GM12878 (cell line): Measurements from ENCODE around the gene HECTD4. TPM values are rescaled to one million over a fixed set of nuclear protein-coding genes. Genes with fewer than 3 reads are reported as not detected.
A peak's percentile ranks its signal among the peaks of the same experiment; 100 is the strongest.

Experiments used
- BHLHE40 ChIP-seq, 2 experiments: fragments of 450-650 bp in 1 of 2; IDR thresholded peaks; 2 replicates each; pipeline ENCODE4 v1.6.1; 2011 to 2017; ENCODE audit warnings: low read depth in 2 of 2, borderline replicate concordance in 1 of 2, improper control_type of control experiment in 1 of 2, low read length in 1 of 2, mild to moderate bottlenecking in 1 of 2
- CHD2 ChIP-seq: IDR thresholded peaks from 2 replicates; pipeline ENCODE4 v1.6.1; 2011; ENCODE audit warnings: low read depth, low read length, improper control_type of control experiment, borderline replicate concordance
- CHD4 ChIP-seq: fragments of 200-600 bp; sonication (generic); IDR thresholded peaks from 2 replicates; pipeline ENCODE4 v1.6.1; 2016; ENCODE audit warnings: mild to moderate bottlenecking
- EED ChIP-seq: sonication (generic); IDR thresholded peaks from 2 replicates; pipeline ENCODE4 v1.6.1; 2016; ENCODE audit warnings: antibody characterized with exemption, low read depth
- HCFC1 ChIP-seq: fragments of 150-350 bp; IDR thresholded peaks from 2 replicates; pipeline ENCODE4 v1.6.1; 2014; ENCODE audit warnings: low read length
- KAT2A ChIP-seq: conservative IDR thresholded peaks from 2 replicates; pipeline ENCODE4 v1.6.1; 2011; ENCODE audit warnings: low read depth, low read length; ENCODE audit not compliant: control insufficient read depth
- NKRF ChIP-seq: fragments of 450-650 bp; conservative IDR thresholded peaks from 2 replicates; pipeline ENCODE4 v1.6.1; 2017; ENCODE audit warnings: mild to moderate bottlenecking, moderate library complexity
- RCOR1 ChIP-seq: conservative IDR thresholded peaks from 2 replicates; pipeline ENCODE4 v1.6.1; 2012; ENCODE audit warnings: low read depth, low read length, improper control_type of control experiment
- RUNX3 ChIP-seq: IDR thresholded peaks from 2 replicates; pipeline ENCODE4 v1.6.1; 2012; ENCODE audit warnings: low read length, inconsistent platforms
- SPI1 ChIP-seq: IDR thresholded peaks from 2 replicates; pipeline ENCODE4 v1.6.1; 2011; ENCODE audit warnings: low read depth, mild to moderate bottlenecking, low read length, moderate library complexity, borderline replicate concordance; ENCODE audit not compliant: insufficient read depth
- ZNF207 ChIP-seq: fragments of 450-650 bp; IDR thresholded peaks from 2 replicates; pipeline ENCODE4 v1.6.1; 2014; ENCODE audit warnings: antibody characterized with exemption, mild to moderate bottlenecking, borderline replicate concordance
- polyA plus RNA-seq, 11 experiments: library from polyadenylated mRNA; depleted of rRNA in 4 of 11; unstranded in 6 of 11; stranded (reverse) in 5 of 11; fragments of >200 nt; fragmentation: Nextera tagmentation in 4 of 11; fragmentation: Illumina TruSeq in 1 of 11; extraction: Ambion mirVana in 4 of 11; extraction: Trizol in 1 of 11; gene quantifications; 1 replicate in 1 of 11; 2 replicates in 10 of 11; pipeline versions ENCODE4 v1.2.1 to v1.2.3, GENCODE V29; 2011 to 2016; ENCODE audit warnings: inconsistent platforms in 2 of 11, missing spikeins in 2 of 11, low read depth in 1 of 11
- total RNA-seq, 4 experiments: library from RNA; depleted of rRNA in 3 of 4; stranded (reverse); fragments of >200 nt in 3 of 4; fragmentation: Illumina TruSeq in 1 of 4; extraction: Trizol in 1 of 4; gene quantifications; 2 replicates each; pipeline versions ENCODE4 v1.2.1 to v1.2.3, GENCODE V29; 2013 to 2021

HECTD4 gene
- total and polyA plus RNA-seq, 10 of the 15 experiments (the other 5 are each of a cell fraction or from before 2014, with no cell fraction given) = 5.8 to 43.9 (median 17.9) TPM

GRCh38 chr12:112409064-112409905 lies 27.1 kb upstream of the HECTD4 start, which contains the start of gene RPL6 (continued):
- TF ChIP-seq NKRF (peak; percentile 74; the same call in 1 of the 2 replicates), RCOR1 (no peak), BHLHE40 (IDR thresholded peaks at IDR 0.05; ENCODE audit: borderline replicate concordance in 1 of 2, low read depth in 2 of 2, low read length in 1 of 2) (peak; percentile 23 to 65; a peak in 2 of 4 replicates), RUNX3 (no peak), HCFC1 (peak; percentile 87), EED (peak; percentile 34; the same call in 1 of the 2 replicates), CHD4 (no peak), SPI1 (peak; percentile 46; the same call in 1 of the 2 replicates), CHD2 (no peak; the same call in 1 of the 2 replicates), KAT2A (peak; percentile 91; the same call in 1 of the 2 replicates), ZNF207 (peak; percentile 78; the same call in 1 of the 2 replicates)
